Measurements from ENCODE around the gene KCTD16.

The KCTD16 gene

GRCh38 chr5:144451187-144451973, 280.7 kb downstream of the KCTD16 start:
- Histone ChIP-seq H3K27ac (ENCODE audit: low read length) (no peak overlapping the region), H3K36me3 (replicated peaks; ENCODE audit: insufficient read depth, low read length) (no peaks in the 10 kb centered on the region), H3K9me2 (replicated peaks; ENCODE audit: insufficient read depth, low read length) (no peaks in the 10 kb centered on the region), H3K9ac (ENCODE audit: low read length) (no peak overlapping the region), H2AFZ (ENCODE audit: low read length) (no peak overlapping the region), H4K20me1 (ENCODE audit: insufficient read depth, low read length) (no peaks in the 10 kb centered on the region), H3K79me2 (ENCODE audit: low read length) (no peaks in the 10 kb centered on the region), H3F3A (ENCODE audit: insufficient read depth, low read length) (no peaks in the 10 kb centered on the region), H3K4me1 (ENCODE audit: low read length) (no peaks in the 10 kb centered on the region), H3K4me2 (ENCODE audit: low read depth, low read length) (no peak overlapping the region), H3K4me3 (ENCODE audit: low read length) (no peak overlapping the region), H3K9me3 (replicated peaks; ENCODE audit: insufficient read depth, low read length) (no peaks in the 10 kb centered on the region), H3K27me3 (replicated peaks; ENCODE audit: insufficient read depth, low read length) (no peaks in the 10 kb centered on the region)
- no peak for DNase-seq
- TF ChIP-seq EZH2phosphoT487 (IDR thresholded peaks at IDR 0.05; ENCODE audit: low read length) (no peak), CTCF (IDR thresholded peaks at IDR 0.05; ENCODE audit: low read length) (no peak), EZH2 (optimal IDR thresholded peaks at IDR 0.05; ENCODE audit: low read depth, low read length) (no peak)

DNA sequence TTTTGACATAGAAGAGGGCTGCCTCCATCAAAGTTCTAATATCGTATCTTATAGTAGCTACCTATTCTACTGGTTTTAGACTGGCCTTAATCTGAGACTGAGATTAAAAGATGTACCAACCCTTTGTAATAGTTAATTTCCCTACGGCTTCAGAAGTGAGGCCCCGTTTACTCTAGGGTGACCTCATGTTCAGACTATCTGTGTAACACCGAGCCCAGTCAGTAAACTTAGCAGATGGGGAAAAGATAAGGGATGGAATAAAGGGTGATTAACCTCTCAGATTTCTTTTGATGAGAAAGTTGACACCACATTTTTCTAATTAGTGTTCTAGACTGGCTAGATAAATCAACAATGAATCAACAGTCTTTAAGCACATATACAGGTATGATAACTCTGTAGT, 283.1 kb downstream of the KCTD16 start:
- Histone ChIP-seq H3K4me2 (ENCODE audit: low read depth, low read length) (no peak overlapping the region), H3F3A (ENCODE audit: insufficient read depth, low read length) (no peaks in the 10 kb centered on the region), H3K27me3 (replicated peaks; ENCODE audit: insufficient read depth, low read length) (no peaks in the 10 kb centered on the region), H3K36me3 (replicated peaks; ENCODE audit: insufficient read depth, low read length) (no peaks in the 10 kb centered on the region), H3K9me3 (replicated peaks; ENCODE audit: insufficient read depth, low read length) (no peaks in the 10 kb centered on the region), H3K27ac (ENCODE audit: low read length) (no peak overlapping the region), H2AFZ (ENCODE audit: low read length) (no peak overlapping the region), H3K4me1 (ENCODE audit: low read length) (no peaks in the 10 kb centered on the region), H3K4me3 (ENCODE audit: low read length) (no peak overlapping the region), H3K9me2 (replicated peaks; ENCODE audit: insufficient read depth, low read length) (no peaks in the 10 kb centered on the region), H3K79me2 (ENCODE audit: low read length) (no peaks in the 10 kb centered on the region), H4K20me1 (ENCODE audit: insufficient read depth, low read length) (no peaks in the 10 kb centered on the region), H3K9ac (ENCODE audit: low read length) (no peak overlapping the region)
- no peak for DNase-seq
- no peak for TF ChIP-seq EZH2phosphoT487 (IDR thresholded peaks at IDR 0.05; ENCODE audit: low read length)
- TF ChIP-seq CTCF (IDR thresholded peaks at IDR 0.05; ENCODE audit: low read length) = no peak
- no peak for TF ChIP-seq EZH2 (optimal IDR thresholded peaks at IDR 0.05; ENCODE audit: low read depth, low read length)

GRCh38 chr5:144457160-144457559, 286.5 kb downstream of the KCTD16 start:
- no peak for TF ChIP-seq EZH2phosphoT487 (IDR thresholded peaks at IDR 0.05; ENCODE audit: low read length)
- no peak for TF ChIP-seq EZH2 (optimal IDR thresholded peaks at IDR 0.05; ENCODE audit: low read depth, low read length)
- no peak for TF ChIP-seq CTCF (IDR thresholded peaks at IDR 0.05; ENCODE audit: low read length)
- DNase-seq = no peak
- H3K9me3 ChIP-seq (replicated peaks; ENCODE audit: insufficient read depth, low read length) = no peaks in the 10 kb centered on the region
- H3K4me2 ChIP-seq (ENCODE audit: low read depth, low read length) = no peak overlapping the region
- no peak overlapping the region for H3K4me3 ChIP-seq (ENCODE audit: low read length)
- H3K27me3 ChIP-seq (replicated peaks; ENCODE audit: insufficient read depth, low read length) = no peaks in the 10 kb centered on the region
- no peaks in the 10 kb centered on the region for H3K79me2 ChIP-seq (ENCODE audit: low read length)
- no peak overlapping the region for H3K9ac ChIP-seq (ENCODE audit: low read length)
- H3K36me3 ChIP-seq (replicated peaks; ENCODE audit: insufficient read depth, low read length) = no peaks in the 10 kb centered on the region
- no peaks in the 10 kb centered on the region for H3K4me1 ChIP-seq (ENCODE audit: low read length)
- no peak overlapping the region for H2AFZ ChIP-seq (ENCODE audit: low read length)
- no peaks in the 10 kb centered on the region for H3K9me2 ChIP-seq (replicated peaks; ENCODE audit: insufficient read depth, low read length)
- no peaks in the 10 kb centered on the region for H3F3A ChIP-seq (ENCODE audit: insufficient read depth, low read length)
- H4K20me1 ChIP-seq (ENCODE audit: insufficient read depth, low read length) = no peaks in the 10 kb centered on the region
- no peak overlapping the region for H3K27ac ChIP-seq (ENCODE audit: low read length)
